Body of pancreas (tissue), 4 donors: ENCODE results near the gene AARSD1. TPM values are rescaled to one million over a fixed set of nuclear protein-coding genes. Genes with fewer than 3 reads are reported as not detected.
"Not testable (repeated sequence)": the region's sequence is repeated elsewhere in the genome, so short reads cannot be mapped to it uniquely, and the experiment has no call there.

Source experiments
- ATAC-seq: fragments of 150-250 bp; one replicate; pipeline ENCODE4 v1.9.1; 2016
- DNase-seq, 4 donors: peaks; one replicate each; pipeline ENCODE4 v3.0.0-alpha.2; 2019
- H3K27ac ChIP-seq, 4 donors: fragments of 200-600 bp; sonication (generic); 1 replicate in 3 of 4; 2 replicates in 1 of 4; pipeline versions ENCODE4 v1.5.1 to v1.6.1; 2016 to 2019; ENCODE audit warnings: mild to moderate bottlenecking in 1 of 4, mixed read lengths in 1 of 4, moderate library complexity in 1 of 4
- H3K27me3 ChIP-seq, 2 donors: fragments of 200-600 bp; sonication (generic); one replicate each; pipeline ENCODE4 v1.6.0; 2016; ENCODE audit warnings: mild to moderate bottlenecking in 1 of 2
- H3K36me3 ChIP-seq, 2 donors: fragments of 200-600 bp; sonication (generic); replicated peaks in 1 of 2; 2 replicates each; pipeline ENCODE4 v1.5.1; 2016; ENCODE audit warnings: low read depth in 2 of 2; ENCODE audit not compliant: insufficient read depth in 1 of 2
- H3K4me1 ChIP-seq: fragments of 200-600 bp; sonication (generic); one replicate; pipeline ENCODE4 v1.6.0; 2016
- H3K4me3 ChIP-seq, 2 donors: fragments of 200-600 bp; sonication (generic); 1 replicate in 1 of 2; 2 replicates in 1 of 2; pipeline ENCODE4 v1.5.1; 2016 to 2019
- H3K9me3 ChIP-seq, 3 donors: fragments of 200-600 bp; sonication (generic); 1 replicate in 2 of 3; 2 replicates in 1 of 3; pipeline ENCODE4 v1.5.1; 2016
- CTCF ChIP-seq, 7 experiments: fragments of 450-650 bp in 4 of 7; fragments of 200-600 bp in 3 of 7; sonication (generic) in 3 of 7; IDR thresholded peaks; one replicate each; pipeline ENCODE4 v1.5.1; 2016 to 2019; ENCODE audit warnings: antibody characterized with exemption in 7 of 7
- POLR2A ChIP-seq, 3 donors: fragments of 450-650 bp; IDR thresholded peaks; one replicate each; pipeline ENCODE4 v1.6.1; 2016; ENCODE audit warnings: antibody characterized with exemption in 3 of 3, mild to moderate bottlenecking in 2 of 3
- WGBS, 2 donors: methylation state at CpG; one replicate each; pipeline ENCODE4 v1.1.5; 2017; 5-methylcytosine and 5-hydroxymethylcytosine counted together
- intact Hi-C: fragments of 100-400 bp; cut with DNase I; formaldehyde crosslinking; loops from one replicate; pipeline ENCODE4 v1.15.1; 2023
- total RNA-seq, 2 donors: library from RNA; depleted of rRNA; stranded (reverse); fragments of >200 nt; gene quantifications; one replicate each; pipeline ENCODE4 v1.1.0, GENCODE V29; 2016

AARSD1 gene
- total RNA-seq, 2 donors from 2014 or later: 44.5 to 51.9 TPM

DNA sequence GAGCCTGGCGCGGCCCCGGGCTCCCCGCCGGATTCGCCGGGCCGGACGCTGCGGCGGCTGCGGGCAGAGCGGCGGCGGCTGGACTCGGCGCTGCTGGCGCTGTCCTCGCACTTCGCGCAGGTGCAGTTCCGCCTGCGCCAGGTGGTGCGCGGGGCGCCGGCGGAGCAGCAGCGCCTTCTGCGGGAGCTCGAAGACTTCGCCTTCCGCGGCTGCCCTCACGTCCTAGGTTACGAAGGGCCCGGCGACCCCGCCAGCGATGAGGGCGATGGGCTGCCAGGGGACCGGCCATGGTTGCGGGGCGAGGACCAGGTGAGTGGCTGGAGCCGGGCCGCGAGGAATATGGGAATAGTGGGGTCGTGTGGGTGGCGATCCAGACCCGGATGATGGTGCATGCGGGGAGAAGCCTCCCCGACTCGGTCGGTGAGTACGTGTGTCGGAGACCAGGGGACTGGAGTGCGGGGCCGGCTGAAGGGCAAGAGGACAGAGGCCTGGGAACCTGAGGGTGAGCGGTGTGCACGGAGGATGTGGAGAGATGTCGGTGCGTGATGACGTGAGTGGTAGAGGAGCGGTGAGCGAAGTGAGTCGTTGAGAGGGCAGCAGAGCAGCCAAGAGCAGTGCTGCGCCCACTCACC, 16.6 kb upstream of the AARSD1 start:
- DNase-seq: peak; percentile 48 to 68 (median 54)
- H3K4me3 ChIP-seq: peak overlapping the region; percentile 25 to 54
- no peaks in the 10 kb centered on the region for H3K27me3 ChIP-seq
- H3K9me3 ChIP-seq: no peaks in the 10 kb centered on the region
- ATAC-seq: peak; percentile 80
- intact Hi-C loops: no loop called here
- TF ChIP-seq CTCF (IDR thresholded peaks at IDR 0.05): peak in 4 of 7 experiments; percentile 32 to 52 (median 41)
- TF ChIP-seq POLR2A (IDR thresholded peaks at IDR 0.05): no peak
- H3K27ac ChIP-seq: peak overlapping the region; percentile 59 to 93 (median 78)
- WGBS, 2 donors: 0% methylated on average over 20 to 55 of the region's 67 CpGs
- H3K4me1 ChIP-seq: peaks cover 36% of the 10 kb centered on the region
- no peaks in the 10 kb centered on the region for H3K36me3 ChIP-seq

DNA sequence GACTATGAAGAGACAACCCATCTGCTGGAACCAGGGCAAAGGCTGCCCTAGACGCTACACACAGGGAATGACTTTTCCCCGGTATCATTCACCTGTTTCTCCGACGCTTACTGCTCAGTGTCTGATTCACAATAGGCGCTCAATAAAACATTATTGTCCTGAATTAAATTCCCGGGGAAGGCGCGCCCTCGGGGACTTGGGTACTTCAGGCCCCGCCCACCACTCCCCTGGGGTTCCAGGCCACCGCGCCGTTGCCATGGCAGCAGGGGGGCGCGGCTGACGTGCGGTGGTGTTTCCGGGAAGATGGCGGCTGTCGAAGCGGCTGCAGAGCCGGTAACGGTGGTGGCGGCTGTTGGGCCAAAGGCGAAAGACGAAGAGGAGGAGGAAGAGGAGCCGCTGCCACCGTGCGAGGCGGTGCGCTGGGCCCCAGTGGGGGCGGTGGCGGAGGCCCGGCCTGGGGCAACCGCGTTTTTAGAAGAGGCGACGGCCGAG, 16.1 kb upstream of the AARSD1 start, which contains the start of gene RUNDC1:
Gene RUNDC1 (plus strand): TSS at position 292 of the 492 bp plus-strand sequence. CDS start 12 bp downstream, at position 304.
- TF ChIP-seq POLR2A (IDR thresholded peaks at IDR 0.05): peak; percentile 28 to 78 (median 67)
- no peak for TF ChIP-seq CTCF (IDR thresholded peaks at IDR 0.05)
- Histone ChIP-seq H3K27me3 (no peaks in the 10 kb centered on the region), H3K4me3 (peak within 1 kb of the TSS; percentile 25 to 54), H3K4me1 (peaks cover 36% of the 10 kb centered on the region), H3K9me3 (no peaks in the 10 kb centered on the region), H3K36me3 (no peaks in the 10 kb centered on the region), H3K27ac (peak within 1 kb of the TSS; percentile 59 to 93 (median 78))
- ATAC-seq (peak; percentile 93), DNase-seq (peak; percentile 94 to 97 (median 96))
- intact Hi-C loops: no loop called here
- WGBS, 2 donors: 0 to 2% methylated on average over 24 to 27 of the region's 39 CpGs

- peaks cover 30% of the 10 kb centered on the region for H3K4me1 ChIP-seq
- DNase-seq (peak; percentile 30 to 50 (median 47)), ATAC-seq (peak; percentile 24)
- WGBS, 2 donors: 32 to 40% methylated on average over 17 to 21 of the region's 21 CpGs
- no peaks in the 10 kb centered on the region for H3K27me3 ChIP-seq
- intact Hi-C loops: no loop called here
- peak within 1 kb of the TSS; percentile 59 to 93 (median 78) for H3K27ac ChIP-seq
- peak within 1 kb of the TSS; percentile 25 to 54 for H3K4me3 ChIP-seq
- no peaks in the 10 kb centered on the region for H3K36me3 ChIP-seq
- no peaks in the 10 kb centered on the region for H3K9me3 ChIP-seq
- no peak for TF ChIP-seq CTCF (IDR thresholded peaks at IDR 0.05)
- TF ChIP-seq POLR2A (IDR thresholded peaks at IDR 0.05): no peak
Measured at GRCh38 chr17:42979511-42980273, 15.4 kb upstream of the AARSD1 start, which contains the start of gene PTGES3L. Gene PTGES3L, minus strand, starts transcription at chr17:42980080. Its CDS starts 27 bp downstream, at chr17:42980053.

DNA sequence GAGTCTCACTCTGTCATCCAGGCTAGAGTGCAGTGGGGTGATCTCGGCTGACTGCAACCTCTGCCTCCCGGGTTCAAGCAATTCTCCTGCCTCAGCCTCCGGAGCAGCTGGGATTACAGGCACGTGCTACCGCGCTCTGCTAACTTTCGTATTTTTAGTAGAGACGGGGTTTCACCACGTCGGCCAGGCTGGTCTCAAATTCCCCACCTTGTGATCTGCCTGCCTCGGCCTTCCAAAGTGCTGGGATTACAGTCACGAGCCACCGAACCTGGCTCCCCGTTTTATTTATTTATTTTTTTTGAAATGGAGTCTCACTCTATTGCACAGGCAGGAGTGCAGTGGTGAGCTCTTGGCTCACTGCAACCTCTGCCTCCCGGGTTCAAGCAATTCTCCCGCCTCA, 11.4 kb upstream of the AARSD1 start:
- ATAC-seq, intact Hi-C loops, H3K36me3 ChIP-seq, H3K27me3 ChIP-seq, DNase-seq, H3K9me3 ChIP-seq, H3K27ac ChIP-seq, H3K4me3 ChIP-seq: not testable (repeated sequence)
- H3K4me1 ChIP-seq: peaks cover 11% of the 10 kb centered on the region
- 87 to 92% methylated on average over 16 of the region's 16 CpGs for WGBS, 2 donors

- WGBS, 2 donors: 37 to 52% methylated on average over 2 of the region's 2 CpGs
- H3K4me3 ChIP-seq: no peak overlapping the region
- no peaks in the 10 kb centered on the region for H3K36me3 ChIP-seq
- TF ChIP-seq CTCF (IDR thresholded peaks at IDR 0.05): no peak
- no peak for TF ChIP-seq POLR2A (IDR thresholded peaks at IDR 0.05)
- H3K9me3 ChIP-seq: no peaks in the 10 kb centered on the region
- H3K27ac ChIP-seq: no peak overlapping the region
- intact Hi-C loops: no loop called here
- no peak for ATAC-seq
- no peaks in the 10 kb centered on the region for H3K27me3 ChIP-seq
- H3K4me1 ChIP-seq: peaks cover 11% of the 10 kb centered on the region
- DNase-seq: no peak
Measured at GRCh38 chr17:42975265-42975664, 11.0 kb upstream of the AARSD1 start.

DNA sequence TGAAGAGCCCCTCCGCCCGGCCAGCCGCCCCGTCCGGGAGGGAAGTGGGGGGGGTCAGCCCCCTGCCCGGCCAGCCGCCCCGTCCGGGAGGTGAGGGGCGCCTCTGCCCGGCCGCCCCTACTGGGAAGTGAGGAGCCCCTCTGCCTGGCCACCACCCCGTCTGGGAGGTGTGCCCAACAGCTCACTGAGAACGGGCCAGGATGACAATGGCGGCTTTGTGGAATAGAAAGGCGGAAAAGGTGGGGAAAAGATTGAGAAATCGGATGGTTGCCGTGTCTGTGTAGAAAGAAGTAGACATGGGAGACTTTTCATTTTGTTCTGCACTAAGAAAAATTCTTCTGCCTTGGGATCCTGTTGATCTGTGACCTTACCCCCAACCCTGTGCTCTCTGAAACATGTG, 9.1 kb upstream of the AARSD1 start:
- intact Hi-C loops, ATAC-seq, H3K4me1 ChIP-seq, H3K9me3 ChIP-seq, H3K36me3 ChIP-seq, DNase-seq, H3K27me3 ChIP-seq, H3K27ac ChIP-seq, H3K4me3 ChIP-seq: not testable (repeated sequence)
- WGBS, 2 donors: 77% methylated on average over 5 of the region's 18 CpGs; no CpG with 5 or more reads in 1 of the 2 donors
